Choroid plexus epithelial cell (primary cell): ENCODE results near the gene CSF1.
"Not testable (repeated sequence)": the region's sequence is repeated elsewhere in the genome, so short reads cannot be mapped to it uniquely, and the experiment has no call there.

ENCODE experiments used
- DNase-seq: peaks from one replicate; pipeline ENCODE4 v3.0.0-alpha.2; 2010; ENCODE audit warnings: low read depth
- H3K4me3 ChIP-seq: 2 replicates; pipeline ENCODE4 v1.5.1; 2011; ENCODE audit warnings: low read depth, mild to moderate bottlenecking, control low read depth, low read length, moderate library complexity
- TF ChIP-seq, protein P1 (sequence below): conservative IDR thresholded peaks from 2 replicates; pipeline ENCODE4 v1.5.1; 2011; ENCODE audit warnings: low read depth, mild to moderate bottlenecking, control low read depth, inconsistent platforms, low read length, moderate library complexity

The CSF1 gene

DNA sequence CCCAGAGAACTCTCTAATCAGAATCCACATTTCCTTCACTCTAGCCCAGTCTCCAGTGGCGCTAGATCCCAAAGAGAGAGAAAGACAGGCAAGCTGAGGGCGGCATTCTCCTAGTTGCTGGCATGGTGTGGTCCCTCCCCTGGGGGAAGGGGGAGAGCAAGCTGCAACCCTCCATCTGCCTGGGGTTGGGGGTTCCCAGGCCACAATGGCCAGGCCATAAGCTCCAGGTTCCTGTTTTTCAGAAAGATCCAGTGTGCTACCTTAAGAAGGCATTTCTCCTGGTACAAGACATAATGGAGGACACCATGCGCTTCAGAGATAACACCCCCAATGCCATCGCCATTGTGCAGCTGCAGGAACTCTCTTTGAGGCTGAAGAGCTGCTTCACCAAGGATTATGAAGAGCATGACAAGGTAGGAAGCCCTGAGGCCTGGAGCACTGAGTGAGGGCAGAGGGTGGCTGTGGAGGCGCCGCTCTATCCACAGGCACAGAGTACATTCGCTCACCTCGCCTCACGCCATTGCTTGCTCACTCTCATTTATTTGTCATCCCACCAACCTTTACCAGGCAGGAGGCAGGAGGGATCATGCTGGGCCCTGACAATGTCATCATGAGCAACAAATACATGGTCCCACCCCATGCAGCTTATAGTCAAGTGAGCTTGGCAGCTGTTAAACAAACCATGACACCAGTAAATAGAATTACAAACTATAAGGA lies 6.6 kb downstream of the CSF1 start:
- TF ChIP-seq, protein P1, sequence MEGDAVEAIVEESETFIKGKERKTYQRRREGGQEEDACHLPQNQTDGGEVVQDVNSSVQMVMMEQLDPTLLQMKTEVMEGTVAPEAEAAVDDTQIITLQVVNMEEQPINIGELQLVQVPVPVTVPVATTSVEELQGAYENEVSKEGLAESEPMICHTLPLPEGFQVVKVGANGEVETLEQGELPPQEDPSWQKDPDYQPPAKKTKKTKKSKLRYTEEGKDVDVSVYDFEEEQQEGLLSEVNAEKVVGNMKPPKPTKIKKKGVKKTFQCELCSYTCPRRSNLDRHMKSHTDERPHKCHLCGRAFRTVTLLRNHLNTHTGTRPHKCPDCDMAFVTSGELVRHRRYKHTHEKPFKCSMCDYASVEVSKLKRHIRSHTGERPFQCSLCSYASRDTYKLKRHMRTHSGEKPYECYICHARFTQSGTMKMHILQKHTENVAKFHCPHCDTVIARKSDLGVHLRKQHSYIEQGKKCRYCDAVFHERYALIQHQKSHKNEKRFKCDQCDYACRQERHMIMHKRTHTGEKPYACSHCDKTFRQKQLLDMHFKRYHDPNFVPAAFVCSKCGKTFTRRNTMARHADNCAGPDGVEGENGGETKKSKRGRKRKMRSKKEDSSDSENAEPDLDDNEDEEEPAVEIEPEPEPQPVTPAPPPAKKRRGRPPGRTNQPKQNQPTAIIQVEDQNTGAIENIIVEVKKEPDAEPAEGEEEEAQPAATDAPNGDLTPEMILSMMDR = no peak
- no peak overlapping the region for H3K4me3 ChIP-seq
- DNase-seq = no peak

DNA sequence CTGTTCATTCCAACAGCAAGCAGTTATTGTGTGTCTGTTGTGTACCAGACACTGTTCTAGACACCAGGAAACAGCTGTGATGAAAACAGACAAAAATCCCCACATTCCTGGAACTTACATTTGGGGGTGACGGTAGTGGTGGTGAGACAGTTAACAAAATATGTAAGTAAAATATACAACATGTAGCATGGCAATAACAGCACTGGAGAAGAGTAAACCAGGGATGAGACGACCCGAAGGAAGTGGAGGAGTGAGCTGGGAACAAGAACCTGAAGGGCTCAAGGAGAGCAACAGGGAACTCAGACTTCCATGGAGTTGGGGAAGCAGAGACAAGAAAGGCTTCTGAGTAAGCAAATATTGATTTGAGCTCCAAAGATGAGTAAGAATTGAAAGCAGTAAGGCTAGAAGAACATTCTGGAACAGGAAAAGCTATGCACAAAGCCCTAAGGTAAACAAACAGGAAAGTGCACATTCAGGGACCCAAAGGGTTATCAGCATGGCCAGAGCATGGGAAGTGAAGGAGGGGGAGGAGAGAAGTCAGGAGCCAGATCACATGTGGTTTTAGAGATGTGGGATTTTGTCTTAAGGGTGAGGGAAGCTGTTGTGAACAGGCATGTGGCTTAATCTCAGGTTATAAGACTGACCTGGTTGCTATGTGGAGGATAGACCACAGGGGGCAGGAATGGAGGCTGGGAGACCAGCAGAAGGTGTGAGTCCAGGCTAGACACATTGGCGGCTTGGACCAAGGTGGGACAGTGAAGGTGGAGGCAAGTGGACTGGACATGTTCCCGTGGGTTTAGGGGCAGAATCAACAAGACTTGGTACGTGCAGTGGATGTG lies 7.3 kb downstream of the CSF1 start:
- TF ChIP-seq, protein P1 = peak; percentile 32
- DNase-seq = peak; percentile 38
- no peak overlapping the region for H3K4me3 ChIP-seq

DNA sequence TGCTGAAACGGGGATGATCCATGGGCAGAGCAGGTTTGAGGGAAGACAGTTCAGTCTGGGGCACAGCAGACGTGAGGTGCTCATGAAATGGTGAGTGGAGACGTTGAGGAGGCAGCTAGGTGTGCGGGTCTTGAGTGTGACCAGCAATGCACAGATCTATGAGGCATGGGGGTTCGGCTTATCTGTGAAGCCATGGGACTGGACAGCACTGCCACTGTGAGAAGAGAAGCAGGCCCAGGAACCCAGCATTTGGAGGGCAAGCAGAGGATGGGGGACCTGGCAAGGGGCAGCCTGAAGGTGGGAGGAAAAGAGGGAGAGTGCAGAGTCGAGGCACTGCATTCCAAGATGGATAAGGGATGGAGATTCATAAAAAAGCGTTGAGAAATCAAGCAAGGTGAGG lies 8.0 kb downstream of the CSF1 start:
- H3K4me3 ChIP-seq = no peak overlapping the region
- no peak for DNase-seq
- TF ChIP-seq, protein P1 = no peak

DNA sequence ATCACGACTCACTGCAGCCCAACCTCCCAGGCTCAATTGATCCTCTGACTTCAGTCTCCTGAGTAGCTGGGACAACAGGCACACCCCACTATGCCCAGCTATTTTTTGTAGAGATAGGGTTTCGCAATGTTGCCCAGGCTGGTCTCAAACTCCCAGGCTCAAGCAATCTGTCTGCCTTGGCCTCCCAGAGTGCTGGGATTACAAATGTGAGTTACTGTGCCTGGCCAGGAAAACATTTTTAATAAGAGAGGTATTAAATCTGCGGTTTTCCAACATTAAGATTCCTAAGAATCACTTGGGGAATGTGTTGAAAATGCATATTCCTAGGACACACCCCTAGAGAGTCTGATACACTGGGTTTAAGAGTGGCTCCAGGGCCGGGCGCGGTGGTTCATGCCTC lies 8.7 kb downstream of the CSF1 start:
- TF ChIP-seq, protein P1 = no peak
- no peak for DNase-seq
- no peak overlapping the region for H3K4me3 ChIP-seq

DNA sequence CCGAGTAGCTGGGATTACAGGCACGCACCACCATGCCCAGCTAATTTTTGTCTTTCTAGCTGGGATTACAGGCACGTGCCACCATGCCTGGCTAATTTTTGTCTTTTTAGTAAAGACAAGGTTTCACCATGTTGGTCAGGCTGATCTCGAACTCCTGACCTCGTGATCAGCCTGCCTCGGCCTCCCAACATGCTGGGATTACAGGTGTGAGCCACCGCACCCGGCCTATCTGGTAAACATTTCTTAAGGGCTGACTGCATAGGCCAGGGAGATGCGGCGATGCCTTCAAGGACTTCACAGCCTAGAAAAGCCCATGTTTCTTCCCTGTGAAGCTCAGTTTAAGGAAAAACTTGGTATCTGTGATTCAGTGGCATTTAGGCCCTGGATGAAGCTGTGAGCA lies 9.7 kb downstream of the CSF1 start:
- not testable (repeated sequence) for H3K4me3 ChIP-seq, DNase-seq

DNA sequence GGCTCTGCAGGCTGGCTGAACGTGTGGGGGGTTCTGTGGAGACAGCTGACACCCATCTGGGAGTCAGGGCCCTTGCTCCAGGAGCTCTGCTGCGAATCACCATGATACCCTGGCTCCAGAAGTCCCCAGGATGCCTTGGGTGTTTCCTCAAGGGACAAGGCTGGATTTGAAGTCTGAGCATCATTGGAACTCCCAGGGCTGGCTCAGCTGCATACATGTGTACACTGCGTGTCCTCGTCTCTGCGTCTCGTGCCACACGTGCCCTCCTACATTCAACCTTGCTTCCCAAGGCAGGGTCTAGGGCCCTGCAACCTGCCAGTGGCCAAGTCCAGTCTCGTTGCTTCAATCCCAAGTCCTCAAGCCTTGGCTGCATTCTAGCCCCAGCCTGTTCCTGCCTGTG lies 11.7 kb downstream of the CSF1 start:
- DNase-seq = no peak
- TF ChIP-seq, protein P1 = no peak
- no peak overlapping the region for H3K4me3 ChIP-seq

DNA sequence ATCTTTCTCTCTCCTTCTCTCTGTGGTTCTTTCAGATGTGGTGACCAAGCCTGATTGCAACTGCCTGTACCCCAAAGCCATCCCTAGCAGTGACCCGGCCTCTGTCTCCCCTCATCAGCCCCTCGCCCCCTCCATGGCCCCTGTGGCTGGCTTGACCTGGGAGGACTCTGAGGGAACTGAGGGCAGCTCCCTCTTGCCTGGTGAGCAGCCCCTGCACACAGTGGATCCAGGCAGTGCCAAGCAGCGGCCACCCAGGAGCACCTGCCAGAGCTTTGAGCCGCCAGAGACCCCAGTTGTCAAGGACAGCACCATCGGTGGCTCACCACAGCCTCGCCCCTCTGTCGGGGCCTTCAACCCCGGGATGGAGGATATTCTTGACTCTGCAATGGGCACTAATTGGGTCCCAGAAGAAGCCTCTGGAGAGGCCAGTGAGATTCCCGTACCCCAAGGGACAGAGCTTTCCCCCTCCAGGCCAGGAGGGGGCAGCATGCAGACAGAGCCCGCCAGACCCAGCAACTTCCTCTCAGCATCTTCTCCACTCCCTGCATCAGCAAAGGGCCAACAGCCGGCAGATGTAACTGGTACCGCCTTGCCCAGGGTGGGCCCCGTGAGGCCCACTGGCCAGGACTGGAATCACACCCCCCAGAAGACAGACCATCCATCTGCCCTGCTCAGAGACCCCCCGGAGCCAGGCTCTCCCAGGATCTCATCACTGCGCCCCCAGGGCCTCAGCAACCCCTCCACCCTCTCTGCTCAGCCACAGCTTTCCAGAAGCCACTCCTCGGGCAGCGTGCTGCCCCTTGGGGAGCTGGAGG lies 12.7 kb downstream of the CSF1 start:
- TF ChIP-seq, protein P1 = peak; percentile 74
- DNase-seq = peak; percentile 48
- no peak overlapping the region for H3K4me3 ChIP-seq
